NT2/D1 (cell line): ENCODE data around the gene TMEFF1.
"Not testable (repeated sequence)": the region's sequence is repeated elsewhere in the genome, so short reads cannot be mapped to it uniquely, and the experiment has no call there.

ENCODE experiments used
- DNase-seq: peaks from one replicate; pipeline ENCODE4 v3.0.0-alpha.2; 2011; ENCODE audit warnings: low read depth, low spot score
- H3K27me3 ChIP-seq: 2 replicates; pipeline ENCODE4 v1.6.0; 2011; ENCODE audit warnings: mild to moderate bottlenecking; ENCODE audit not compliant: insufficient read length, insufficient read depth
- H3K36me3 ChIP-seq: 2 replicates; pipeline ENCODE4 v1.6.1; 2011; ENCODE audit warnings: mild to moderate bottlenecking, low read length, mixed read lengths; ENCODE audit not compliant: insufficient read depth, insufficient read length
- H3K4me1 ChIP-seq: 2 replicates; pipeline ENCODE4 v1.5.1; 2011; ENCODE audit not compliant: insufficient read depth, insufficient read length
- H3K4me3 ChIP-seq: 2 replicates; pipeline ENCODE4 v1.5.1; 2011; ENCODE audit warnings: low read depth; ENCODE audit not compliant: insufficient read length
- H3K9ac ChIP-seq: 2 replicates; pipeline ENCODE4 v1.6.0; 2011; ENCODE audit warnings: low read depth; ENCODE audit not compliant: insufficient read length
- H3K9me3 ChIP-seq: 2 replicates; pipeline ENCODE4 v1.5.1; 2011; ENCODE audit warnings: mild to moderate bottlenecking, low read length; ENCODE audit not compliant: insufficient read depth
- SUZ12 ChIP-seq: IDR thresholded peaks from 2 replicates; pipeline ENCODE4 v1.6.1; 2011; ENCODE audit not compliant: insufficient read length, insufficient read depth; ENCODE audit errors: extremely low read depth
- YY1 ChIP-seq: IDR thresholded peaks from 2 replicates; pipeline ENCODE4 v1.6.1; 2011; ENCODE audit not compliant: insufficient read length, insufficient read depth
- ZNF274 ChIP-seq: IDR thresholded peaks from 2 replicates; pipeline ENCODE4 v1.6.1; 2011; ENCODE audit warnings: mild to moderate bottlenecking, low read depth, low read length

Gene TMEFF1

GRCh38 chr9:100515578-100516494 lies 42.9 kb downstream of the TMEFF1 start:
- Histone ChIP-seq H3K36me3 (peaks cover 9% of the 10 kb centered on the region), H3K9ac (no peak overlapping the region), H3K4me3 (no peak overlapping the region), H3K27me3 (no peaks in the 10 kb centered on the region), H3K4me1 (no peaks in the 10 kb centered on the region), H3K9me3 (no peaks in the 10 kb centered on the region)
- TF ChIP-seq ZNF274 (no peak), SUZ12 (no peak), YY1 (no peak)
- DNase-seq, result no peak

GRCh38 chr9:100521282-100521681 lies 48.3 kb downstream of the TMEFF1 start:
- no peak for TF ChIP-seq YY1
- no peak for TF ChIP-seq ZNF274
- no peak for TF ChIP-seq SUZ12
- Histone ChIP-seq H3K4me1 (no peaks in the 10 kb centered on the region), H3K9ac (no peak overlapping the region), H3K4me3 (no peak overlapping the region), H3K27me3 (no peaks in the 10 kb centered on the region), H3K9me3 (peaks cover 11% of the 10 kb centered on the region; the same call in 1 of the 2 replicates), H3K36me3 (peaks cover 28% of the 10 kb centered on the region)
- DNase-seq, result no peak

- Histone ChIP-seq H3K4me3 (no peak overlapping the region), H3K36me3 (peaks cover 19% of the 10 kb centered on the region), H3K4me1 (no peaks in the 10 kb centered on the region), H3K27me3 (no peaks in the 10 kb centered on the region), H3K9ac (no peak overlapping the region), H3K9me3 (peaks cover 11% of the 10 kb centered on the region; the same call in 1 of the 2 replicates)
- DNase-seq, result no peak
- TF ChIP-seq SUZ12, result no peak
- TF ChIP-seq ZNF274, result no peak
- TF ChIP-seq YY1, result no peak
Observed at GRCh38 chr9:100525563-100525962, 52.6 kb downstream of the TMEFF1 start.

- Histone ChIP-seq H3K36me3 (peaks cover 13% of the 10 kb centered on the region), H3K9me3 (peaks cover 11% of the 10 kb centered on the region; the same call in 1 of the 2 replicates)
- not testable (repeated sequence) for H3K4me3 ChIP-seq, DNase-seq, H3K4me1 ChIP-seq, H3K9ac ChIP-seq, H3K27me3 ChIP-seq
Observed at GRCh38 chr9:100527180-100527794, 54.3 kb downstream of the TMEFF1 start.

GRCh38 chr9:100534401-100534800 lies 61.5 kb downstream of the TMEFF1 start:
- no peak overlapping the region for H3K9ac ChIP-seq
- H3K27me3 ChIP-seq, result no peaks in the 10 kb centered on the region
- H3K9me3 ChIP-seq, result peaks cover 6% of the 10 kb centered on the region; the same call in 1 of the 2 replicates
- H3K36me3 ChIP-seq, result peaks cover 5% of the 10 kb centered on the region
- H3K4me3 ChIP-seq, result no peak overlapping the region
- no peak for DNase-seq
- H3K4me1 ChIP-seq, result no peaks in the 10 kb centered on the region
- TF ChIP-seq ZNF274, result no peak
- TF ChIP-seq YY1, result no peak
- no peak for TF ChIP-seq SUZ12

- H3K27me3 ChIP-seq, result no peaks in the 10 kb centered on the region
- H3K4me1 ChIP-seq, result no peaks in the 10 kb centered on the region
- H3K9ac ChIP-seq, result no peak overlapping the region
- peaks cover 22% of the 10 kb centered on the region for H3K36me3 ChIP-seq
- DNase-seq, result no peak
- peaks cover 45% of the 10 kb centered on the region for H3K9me3 ChIP-seq
- no peak for TF ChIP-seq SUZ12
- H3K4me3 ChIP-seq, result no peak overlapping the region
Observed at GRCh38 chr9:100540327-100540726, 67.4 kb downstream of the TMEFF1 start.

GRCh38 chr9:100549048-100549447 lies 76.1 kb downstream of the TMEFF1 start:
- DNase-seq, result no peak
- Histone ChIP-seq H3K9me3 (peaks cover 21% of the 10 kb centered on the region; the same call in 1 of the 2 replicates), H3K27me3 (no peaks in the 10 kb centered on the region), H3K9ac (no peak overlapping the region), H3K4me1 (no peaks in the 10 kb centered on the region), H3K4me3 (no peak overlapping the region), H3K36me3 (peaks cover 52% of the 10 kb centered on the region)
- TF ChIP-seq SUZ12 (no peak), ZNF274 (no peak), YY1 (no peak)
